Suprapubic skin (tissue), 3 donors: ENCODE measurements around the gene EPHB3.

Experiments used
- CTCF ChIP-seq, 2 donors: fragments of 200-600 bp in 1 of 2; fragments of 450-650 bp in 1 of 2; sonication (generic) in 1 of 2; IDR thresholded peaks; one replicate each; pipeline ENCODE4 v1.5.1; 2016 to 2019; ENCODE audit warnings: antibody characterized with exemption in 2 of 2, mild to moderate bottlenecking in 1 of 2, moderate library complexity in 1 of 2
- EP300 ChIP-seq: sonication (generic); formaldehyde crosslinking; IDR thresholded peaks from one replicate; pipeline ENCODE4 v1.6.1; 2017; ENCODE audit warnings: antibody characterized with exemption
- POLR2A ChIP-seq, 2 donors: fragments of 450-650 bp; IDR thresholded peaks; one replicate each; pipeline ENCODE4 v1.6.1; 2017; ENCODE audit warnings: antibody characterized with exemption in 2 of 2, mild to moderate bottlenecking in 2 of 2, moderate library complexity in 2 of 2

- TF ChIP-seq CTCF (IDR thresholded peaks at IDR 0.05) (no peak), EP300 (no peak), POLR2A (IDR thresholded peaks at IDR 0.05) (no peak)
Measured at GRCh38 chr3:184579513-184579912, 17.9 kb downstream of the EPHB3 start.
